Measurements from ENCODE around the gene BBS12. TPM values are rescaled to one million over a fixed set of nuclear protein-coding genes. Genes with fewer than 3 reads are reported as not detected.

The BBS12 gene
- total RNA-seq, 4 donors from 2014 or later = 3.0 to 5.7 (median 4.0) TPM

DNA sequence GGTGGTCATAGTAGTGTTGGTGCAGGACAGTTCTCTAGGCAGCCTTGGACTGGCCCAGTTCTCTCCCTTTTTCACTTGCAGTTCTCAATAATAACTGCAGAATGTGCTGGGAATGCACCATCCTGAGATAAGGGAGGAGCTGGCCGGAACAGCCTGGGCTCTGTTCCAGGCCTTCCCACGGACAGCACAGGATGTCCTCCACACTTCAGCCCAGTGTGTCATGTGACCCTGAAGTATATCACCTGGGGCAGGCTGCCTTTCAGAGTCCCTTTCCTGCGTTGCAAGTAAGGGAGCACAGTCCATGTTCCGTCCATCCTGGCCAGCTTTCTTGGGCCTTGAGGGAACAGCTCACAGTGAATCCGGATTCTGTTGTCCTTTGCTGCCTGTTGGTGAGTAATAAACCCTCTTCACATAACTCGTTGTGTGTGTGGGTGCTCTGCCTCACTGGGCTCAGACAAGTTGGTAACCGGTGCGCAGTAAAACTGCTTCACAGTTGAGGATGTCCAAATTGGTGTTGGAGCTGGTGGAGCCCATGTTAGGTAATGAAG lies 32.3 kb upstream of the BBS12 start:
- TF ChIP-seq POLR2A (IDR thresholded peaks at IDR 0.05; ENCODE audit: low read depth) (no peak), POLR2AphosphoS5 (IDR thresholded peaks at IDR 0.05) (peak; percentile 38 to 61), EP300 (IDR thresholded peaks at IDR 0.05) (no peak)
- TF ChIP-seq, protein P1, sequence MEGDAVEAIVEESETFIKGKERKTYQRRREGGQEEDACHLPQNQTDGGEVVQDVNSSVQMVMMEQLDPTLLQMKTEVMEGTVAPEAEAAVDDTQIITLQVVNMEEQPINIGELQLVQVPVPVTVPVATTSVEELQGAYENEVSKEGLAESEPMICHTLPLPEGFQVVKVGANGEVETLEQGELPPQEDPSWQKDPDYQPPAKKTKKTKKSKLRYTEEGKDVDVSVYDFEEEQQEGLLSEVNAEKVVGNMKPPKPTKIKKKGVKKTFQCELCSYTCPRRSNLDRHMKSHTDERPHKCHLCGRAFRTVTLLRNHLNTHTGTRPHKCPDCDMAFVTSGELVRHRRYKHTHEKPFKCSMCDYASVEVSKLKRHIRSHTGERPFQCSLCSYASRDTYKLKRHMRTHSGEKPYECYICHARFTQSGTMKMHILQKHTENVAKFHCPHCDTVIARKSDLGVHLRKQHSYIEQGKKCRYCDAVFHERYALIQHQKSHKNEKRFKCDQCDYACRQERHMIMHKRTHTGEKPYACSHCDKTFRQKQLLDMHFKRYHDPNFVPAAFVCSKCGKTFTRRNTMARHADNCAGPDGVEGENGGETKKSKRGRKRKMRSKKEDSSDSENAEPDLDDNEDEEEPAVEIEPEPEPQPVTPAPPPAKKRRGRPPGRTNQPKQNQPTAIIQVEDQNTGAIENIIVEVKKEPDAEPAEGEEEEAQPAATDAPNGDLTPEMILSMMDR (IDR thresholded peaks at IDR 0.05) = no peak
- intact Hi-C loops (cut with DNase I) = no loop called here
- WGBS = 61% methylated on average over 8 of the region's 8 CpGs
- no peaks in the 10 kb centered on the region for H3K27me3 ChIP-seq
- H3K36me3 ChIP-seq = no peaks in the 10 kb centered on the region
- H3K27ac ChIP-seq (replicated peaks in 1 of 4) = no peak overlapping the region
- no peaks in the 10 kb centered on the region for H3K9me3 ChIP-seq
- H3K4me1 ChIP-seq = peaks cover 0 to 5% (median 3%) of the 10 kb centered on the region in 4 donors
- DNase-seq (ENCODE audit: extremely low spot score) = peak; percentile 89
- no peak overlapping the region for H3K4me3 ChIP-seq

DNA sequence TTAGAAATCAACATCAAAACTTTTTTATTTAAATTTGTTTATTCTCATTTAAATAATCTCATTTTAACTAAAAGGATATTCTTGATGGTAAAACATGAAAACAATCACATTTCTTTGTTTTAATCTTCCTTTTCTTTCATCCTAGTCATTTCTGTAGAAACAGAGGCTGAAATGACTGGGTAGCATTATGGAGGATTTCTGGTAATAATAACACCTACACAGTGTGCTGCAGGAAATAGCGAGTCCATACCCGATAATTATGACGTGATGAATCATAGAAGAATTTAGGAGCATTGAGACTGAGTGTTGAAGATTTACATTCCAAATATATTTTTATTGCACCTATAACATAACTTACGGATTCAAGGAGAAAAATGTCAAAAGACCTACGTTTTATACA lies 31.4 kb upstream of the BBS12 start:
- H3K27ac ChIP-seq (replicated peaks in 1 of 4) = no peak overlapping the region
- TF ChIP-seq, protein P1 (IDR thresholded peaks at IDR 0.05) = no peak
- TF ChIP-seq POLR2AphosphoS5 (IDR thresholded peaks at IDR 0.05) (no peak), POLR2A (IDR thresholded peaks at IDR 0.05; ENCODE audit: low read depth) (no peak), EP300 (IDR thresholded peaks at IDR 0.05) (no peak)
- 88% methylated on average over 5 of the region's 5 CpGs for WGBS
- no peak overlapping the region for H3K4me3 ChIP-seq
- intact Hi-C loops (cut with DNase I) = no loop called here
- H3K36me3 ChIP-seq = peaks cover 0 to 6% (median 0%) of the 10 kb centered on the region in 4 donors
- no peaks in the 10 kb centered on the region for H3K9me3 ChIP-seq
- H3K27me3 ChIP-seq = no peaks in the 10 kb centered on the region
- no peak for DNase-seq (ENCODE audit: extremely low spot score)
- peaks cover 0 to 8% (median 3%) of the 10 kb centered on the region in 4 donors for H3K4me1 ChIP-seq

DNA sequence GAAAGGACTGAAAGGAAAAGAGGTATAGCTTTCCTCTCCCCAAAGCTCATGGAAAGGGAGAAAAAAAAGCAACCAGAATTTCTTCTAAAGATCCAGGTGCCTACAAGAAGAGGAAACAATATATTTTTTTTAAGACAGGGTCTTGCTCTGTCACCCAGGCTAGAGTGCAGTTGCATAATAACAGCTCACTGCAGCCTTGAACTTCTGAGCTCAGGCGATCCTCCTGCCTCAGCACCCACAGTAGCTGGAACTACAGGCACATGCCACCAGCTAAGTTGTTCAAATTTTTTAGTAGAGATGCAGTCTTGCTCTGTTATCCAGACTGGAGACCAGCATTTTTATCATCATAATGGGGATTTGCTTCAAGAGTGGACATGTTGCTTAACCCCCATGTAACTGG lies 30.5 kb upstream of the BBS12 start:
- DNase-seq (ENCODE audit: extremely low spot score) = no peak
- Histone ChIP-seq H3K27ac (replicated peaks in 1 of 4) (no peak overlapping the region), H3K9me3 (no peaks in the 10 kb centered on the region), H3K36me3 (peaks cover 0 to 6% (median 0%) of the 10 kb centered on the region in 4 donors), H3K27me3 (no peaks in the 10 kb centered on the region), H3K4me1 (peaks cover 0 to 10% (median 3%) of the 10 kb centered on the region in 4 donors), H3K4me3 (no peak overlapping the region)
- TF ChIP-seq EP300 (IDR thresholded peaks at IDR 0.05) = no peak
- TF ChIP-seq POLR2A (IDR thresholded peaks at IDR 0.05; ENCODE audit: low read depth) = no peak
- no peak for TF ChIP-seq POLR2AphosphoS5 (IDR thresholded peaks at IDR 0.05)
- TF ChIP-seq, protein P1 (IDR thresholded peaks at IDR 0.05) = no peak
- intact Hi-C loops (cut with DNase I) = no loop called here
- WGBS = 100% methylated on average over 1 of the region's 1 CpG

DNA sequence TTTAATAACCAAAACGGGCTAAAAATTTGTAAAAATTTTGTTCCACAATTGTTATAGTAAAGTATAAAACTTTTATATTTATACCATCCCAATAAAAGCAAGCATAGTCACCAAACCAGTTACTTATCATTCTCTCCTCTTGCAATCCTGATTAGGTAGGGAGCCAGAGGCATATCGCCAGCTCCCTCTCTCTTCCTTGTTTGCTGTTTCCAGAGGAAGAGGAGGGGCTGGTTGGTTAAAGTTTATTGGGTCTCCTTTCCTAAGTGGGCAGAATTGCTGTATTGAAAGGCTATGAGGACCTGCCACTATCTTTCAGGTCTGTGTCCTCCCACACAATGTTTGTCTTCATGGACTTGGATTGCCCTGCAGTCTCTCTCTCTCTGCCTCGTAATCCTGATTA lies 29.6 kb upstream of the BBS12 start:
- H3K4me3 ChIP-seq = no peak overlapping the region
- peaks cover 0 to 10% (median 3%) of the 10 kb centered on the region in 4 donors for H3K4me1 ChIP-seq
- H3K27me3 ChIP-seq = no peaks in the 10 kb centered on the region
- DNase-seq (ENCODE audit: extremely low spot score) = no peak
- TF ChIP-seq POLR2A (IDR thresholded peaks at IDR 0.05; ENCODE audit: low read depth) (no peak), POLR2AphosphoS5 (IDR thresholded peaks at IDR 0.05) (no peak), EP300 (IDR thresholded peaks at IDR 0.05) (no peak)
- TF ChIP-seq, protein P1 (IDR thresholded peaks at IDR 0.05) = no peak
- no peaks in the 10 kb centered on the region for H3K9me3 ChIP-seq
- 74% methylated on average over 3 of the region's 3 CpGs for WGBS
- peaks cover 0 to 12% (median 0%) of the 10 kb centered on the region in 4 donors for H3K36me3 ChIP-seq
- intact Hi-C loops (cut with DNase I) = no loop called here
- no peak overlapping the region for H3K27ac ChIP-seq (replicated peaks in 1 of 4)

DNA sequence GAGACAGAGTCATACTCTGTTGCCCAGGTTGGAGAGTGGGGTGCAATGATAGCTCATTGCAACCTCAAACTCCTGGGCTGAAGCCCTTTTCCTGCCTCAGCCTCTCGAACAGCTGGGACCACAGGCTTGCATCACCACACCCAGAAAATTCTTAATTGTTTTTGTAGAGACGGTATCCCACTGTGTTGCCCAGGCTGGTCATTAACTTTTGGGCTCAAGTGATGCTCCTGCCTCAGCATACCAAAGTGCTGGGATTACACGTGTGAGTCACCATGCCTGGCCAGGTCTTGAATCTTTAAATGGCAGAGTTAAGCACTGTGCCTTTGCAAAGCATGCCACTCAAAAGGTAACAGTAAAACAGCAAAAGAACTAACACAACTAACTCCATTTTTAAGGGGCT lies 28.6 kb upstream of the BBS12 start:
- Histone ChIP-seq H3K4me3 (no peak overlapping the region), H3K4me1 (peaks cover 0 to 10% (median 3%) of the 10 kb centered on the region in 4 donors), H3K27me3 (no peaks in the 10 kb centered on the region), H3K27ac (replicated peaks in 1 of 4) (no peak overlapping the region), H3K9me3 (no peaks in the 10 kb centered on the region), H3K36me3 (peaks cover 0 to 13% (median 0%) of the 10 kb centered on the region in 4 donors)
- WGBS = 63% methylated on average over 3 of the region's 3 CpGs
- TF ChIP-seq, protein P1 (IDR thresholded peaks at IDR 0.05) = no peak
- TF ChIP-seq EP300 (IDR thresholded peaks at IDR 0.05) (no peak), POLR2A (IDR thresholded peaks at IDR 0.05; ENCODE audit: low read depth) (no peak), POLR2AphosphoS5 (IDR thresholded peaks at IDR 0.05) (no peak)
- intact Hi-C loops (cut with DNase I) = no loop called here
- DNase-seq (ENCODE audit: extremely low spot score) = no peak

All from esophagus muscularis mucosa (tissue), 4 donors.